GM13976 (cell line): ENCODE measurements around the gene TOPBP1.

Source experiments
- DNase-seq: peaks from one replicate; pipeline ENCODE4 v3.0.0; 2012; ENCODE audit warnings: low spot score
- in situ Hi-C: fragments of 300-500 bp; cut with MboI; formaldehyde crosslinking; loops from one replicate; pipeline ENCODE4 v1.12.0; 2022; ENCODE audit warnings: low sequenced_read_pairs, mixed read lengths, inconsistent platforms; ENCODE audit not compliant: unreplicated experiment
- TF ChIP-seq, protein P1 (sequence below): IDR thresholded peaks from 2 replicates; pipeline ENCODE4 v1.5.1; 2012; ENCODE audit warnings: borderline replicate concordance, mild to moderate bottlenecking; ENCODE audit not compliant: insufficient read depth; ENCODE audit errors: extremely low read depth, missing control alignments, control extremely low read depth

Gene TOPBP1

GRCh38 chr3:133599280-133599679 lies 62.5 kb downstream of the TOPBP1 start:
- DNase-seq, result no peak
- in situ Hi-C loops, result no loop called here
- TF ChIP-seq, protein P1, sequence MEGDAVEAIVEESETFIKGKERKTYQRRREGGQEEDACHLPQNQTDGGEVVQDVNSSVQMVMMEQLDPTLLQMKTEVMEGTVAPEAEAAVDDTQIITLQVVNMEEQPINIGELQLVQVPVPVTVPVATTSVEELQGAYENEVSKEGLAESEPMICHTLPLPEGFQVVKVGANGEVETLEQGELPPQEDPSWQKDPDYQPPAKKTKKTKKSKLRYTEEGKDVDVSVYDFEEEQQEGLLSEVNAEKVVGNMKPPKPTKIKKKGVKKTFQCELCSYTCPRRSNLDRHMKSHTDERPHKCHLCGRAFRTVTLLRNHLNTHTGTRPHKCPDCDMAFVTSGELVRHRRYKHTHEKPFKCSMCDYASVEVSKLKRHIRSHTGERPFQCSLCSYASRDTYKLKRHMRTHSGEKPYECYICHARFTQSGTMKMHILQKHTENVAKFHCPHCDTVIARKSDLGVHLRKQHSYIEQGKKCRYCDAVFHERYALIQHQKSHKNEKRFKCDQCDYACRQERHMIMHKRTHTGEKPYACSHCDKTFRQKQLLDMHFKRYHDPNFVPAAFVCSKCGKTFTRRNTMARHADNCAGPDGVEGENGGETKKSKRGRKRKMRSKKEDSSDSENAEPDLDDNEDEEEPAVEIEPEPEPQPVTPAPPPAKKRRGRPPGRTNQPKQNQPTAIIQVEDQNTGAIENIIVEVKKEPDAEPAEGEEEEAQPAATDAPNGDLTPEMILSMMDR, result no peak

DNA sequence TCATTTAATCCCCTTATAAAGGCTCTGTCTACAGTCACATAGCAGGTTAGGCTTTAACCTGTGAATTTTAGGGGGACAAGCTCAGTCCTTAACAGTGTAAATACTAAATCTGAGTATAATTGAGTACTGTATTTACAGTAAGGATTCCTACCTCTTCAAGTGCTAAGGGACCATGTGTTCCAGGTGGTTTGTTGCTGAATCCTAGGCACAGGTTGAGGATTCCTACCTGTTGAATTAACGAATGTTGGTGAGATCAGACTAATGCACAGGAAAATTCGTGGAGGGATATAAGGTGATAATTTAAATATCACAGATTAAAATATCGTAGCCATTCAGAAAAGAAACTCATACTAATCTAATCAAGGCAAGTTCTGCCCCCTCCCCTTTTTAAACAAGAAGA lies 63.3 kb downstream of the TOPBP1 start:
- TF ChIP-seq, protein P1, result no peak
- DNase-seq, result no peak
- in situ Hi-C loops, result no loop called here

- in situ Hi-C loops, result no loop called here
- no peak for DNase-seq
- TF ChIP-seq, protein P1, result no peak
These were observed 66.4 kb downstream of the TOPBP1 start for GRCh38 chr3:133595341-133595740.

- in situ Hi-C loops, result no loop called here
- DNase-seq, result no peak
- TF ChIP-seq, protein P1, result no peak
These were observed 68.5 kb downstream of the TOPBP1 start for GRCh38 chr3:133593243-133593642.

DNA sequence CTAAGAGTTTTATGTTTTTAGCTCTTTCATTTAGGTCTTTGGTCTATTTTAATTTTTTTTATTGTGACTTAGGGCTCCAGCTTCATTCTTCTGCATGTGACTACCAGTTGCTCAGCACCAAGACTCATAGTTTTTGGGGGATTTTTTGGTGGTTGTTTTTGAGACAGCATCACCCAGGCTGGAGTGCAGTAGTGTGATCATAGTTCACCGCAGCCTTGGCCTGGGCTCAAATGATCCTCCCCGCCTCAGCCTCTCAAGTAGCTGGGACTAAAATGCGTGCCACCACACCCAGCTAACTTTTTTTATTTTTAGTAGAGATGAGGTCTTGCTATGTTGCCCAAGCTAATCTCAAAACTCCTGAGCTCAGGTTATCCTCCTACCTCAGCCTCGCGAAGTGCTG lies 68.9 kb downstream of the TOPBP1 start:
- in situ Hi-C loops, result no loop called here

GRCh38 chr3:133591271-133591742 lies 70.4 kb downstream of the TOPBP1 start:
- TF ChIP-seq, protein P1, result no peak
- in situ Hi-C loops, result no loop called here
- no peak for DNase-seq

More for the DNA sequence above, 68.9 kb downstream of the TOPBP1 start:
- TF ChIP-seq, protein P1, result no peak
- no peak for DNase-seq

- no peak for DNase-seq
- in situ Hi-C loops, result no loop called here
- TF ChIP-seq, protein P1, result no peak
These were observed 72.2 kb downstream of the TOPBP1 start for GRCh38 chr3:133589503-133589902.
